AG10803 (cell line): ENCODE results near the gene RAD21L1.

Source experiments
- DNase-seq: peaks from one replicate; pipeline ENCODE4 v3.0.0; 2010; ENCODE audit warnings: low read depth
- H3K4me3 ChIP-seq: 2 replicates; pipeline ENCODE4 v1.5.1; 2011; ENCODE audit warnings: mild to moderate bottlenecking, low read length, control low read depth
- TF ChIP-seq, protein P1 (sequence below): conservative IDR thresholded peaks from 2 replicates; pipeline ENCODE4 v1.5.1; 2011; ENCODE audit warnings: mild to moderate bottlenecking, low read length, control low read depth, inconsistent platforms

RAD21L1 gene

DNA sequence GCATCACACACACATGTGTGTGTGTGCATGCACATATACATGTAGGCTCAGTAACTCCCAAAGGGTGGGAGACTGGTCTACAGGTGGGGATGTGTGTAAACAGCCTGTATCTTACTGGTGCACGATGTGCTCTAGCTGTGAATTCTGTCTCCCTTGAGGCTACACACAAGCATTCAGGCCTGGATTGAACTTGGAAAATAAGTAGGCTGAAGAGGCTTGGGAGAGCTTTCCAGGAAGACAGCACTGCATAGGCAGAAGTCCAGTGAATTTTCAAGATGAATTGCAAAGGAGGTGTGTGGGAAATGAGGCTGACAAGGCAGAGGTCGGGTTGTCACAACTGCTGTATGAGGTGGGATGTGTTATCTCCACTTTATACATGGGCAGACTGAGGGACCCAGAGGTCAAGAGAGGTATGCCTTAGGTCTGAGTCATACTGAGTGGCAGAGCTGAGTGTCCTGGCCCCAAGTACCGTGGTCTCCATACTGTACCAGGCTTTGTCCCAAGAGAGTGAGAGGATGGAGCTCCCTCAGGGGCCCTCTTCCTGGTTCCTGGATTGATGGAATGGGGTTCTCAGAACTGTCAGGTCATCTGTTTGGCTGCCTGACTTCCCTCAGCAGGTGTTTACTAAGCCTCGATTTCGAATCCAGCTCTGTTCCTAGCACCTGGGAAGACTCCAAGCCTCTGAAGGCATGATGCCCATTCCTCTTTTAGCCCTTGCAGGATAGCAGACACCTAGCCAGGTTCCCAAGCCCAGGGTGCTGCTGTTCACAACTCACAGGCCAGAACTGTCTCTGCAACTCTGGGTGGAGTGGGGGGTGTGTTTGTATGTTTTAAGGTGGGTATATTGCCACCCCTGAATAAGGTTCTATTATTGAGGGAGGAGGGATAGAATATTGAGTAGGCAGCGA lies 54.6 kb downstream of the RAD21L1 start:
- TF ChIP-seq, protein P1, sequence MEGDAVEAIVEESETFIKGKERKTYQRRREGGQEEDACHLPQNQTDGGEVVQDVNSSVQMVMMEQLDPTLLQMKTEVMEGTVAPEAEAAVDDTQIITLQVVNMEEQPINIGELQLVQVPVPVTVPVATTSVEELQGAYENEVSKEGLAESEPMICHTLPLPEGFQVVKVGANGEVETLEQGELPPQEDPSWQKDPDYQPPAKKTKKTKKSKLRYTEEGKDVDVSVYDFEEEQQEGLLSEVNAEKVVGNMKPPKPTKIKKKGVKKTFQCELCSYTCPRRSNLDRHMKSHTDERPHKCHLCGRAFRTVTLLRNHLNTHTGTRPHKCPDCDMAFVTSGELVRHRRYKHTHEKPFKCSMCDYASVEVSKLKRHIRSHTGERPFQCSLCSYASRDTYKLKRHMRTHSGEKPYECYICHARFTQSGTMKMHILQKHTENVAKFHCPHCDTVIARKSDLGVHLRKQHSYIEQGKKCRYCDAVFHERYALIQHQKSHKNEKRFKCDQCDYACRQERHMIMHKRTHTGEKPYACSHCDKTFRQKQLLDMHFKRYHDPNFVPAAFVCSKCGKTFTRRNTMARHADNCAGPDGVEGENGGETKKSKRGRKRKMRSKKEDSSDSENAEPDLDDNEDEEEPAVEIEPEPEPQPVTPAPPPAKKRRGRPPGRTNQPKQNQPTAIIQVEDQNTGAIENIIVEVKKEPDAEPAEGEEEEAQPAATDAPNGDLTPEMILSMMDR = no peak
- no peak for DNase-seq
- no peak overlapping the region for H3K4me3 ChIP-seq

DNA sequence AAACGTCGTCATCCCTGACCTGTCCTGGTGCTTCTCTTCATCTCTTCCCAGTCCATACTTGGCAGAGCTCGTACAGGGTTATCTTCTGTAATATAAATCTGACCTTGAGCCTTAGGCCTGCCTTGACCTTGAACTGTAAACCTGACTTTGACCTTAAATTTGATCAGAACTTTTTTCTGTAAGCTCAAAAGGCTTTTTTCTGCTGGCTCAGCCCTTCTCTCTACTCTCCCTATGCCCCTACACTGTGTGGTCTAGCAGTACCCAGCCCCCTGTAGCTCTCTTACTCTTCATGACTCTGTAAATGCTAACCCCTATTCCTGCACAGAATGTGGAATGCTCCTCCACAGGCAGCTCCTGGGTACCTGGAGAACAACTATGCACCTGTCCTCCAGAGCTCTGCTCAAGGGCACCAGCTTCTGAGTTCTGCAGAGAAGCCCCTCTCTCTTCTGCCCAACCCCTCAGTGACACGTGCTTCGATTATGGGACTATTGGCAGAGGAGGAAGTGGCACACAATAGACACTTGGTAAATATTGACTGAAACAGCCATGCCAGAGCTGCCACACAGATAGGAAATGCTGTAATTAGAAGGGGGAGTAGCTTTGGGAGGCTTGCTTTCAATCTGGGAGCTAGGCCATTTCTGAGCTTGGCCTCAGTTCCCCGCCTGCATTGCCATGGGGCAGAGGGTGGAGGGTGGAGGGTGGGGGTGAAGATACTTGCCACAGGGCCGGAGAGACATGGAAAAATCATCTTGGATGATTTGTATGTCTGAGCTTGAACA lies 55.6 kb downstream of the RAD21L1 start:
- TF ChIP-seq, protein P1 = no peak
- H3K4me3 ChIP-seq = no peak overlapping the region
- DNase-seq = no peak

DNA sequence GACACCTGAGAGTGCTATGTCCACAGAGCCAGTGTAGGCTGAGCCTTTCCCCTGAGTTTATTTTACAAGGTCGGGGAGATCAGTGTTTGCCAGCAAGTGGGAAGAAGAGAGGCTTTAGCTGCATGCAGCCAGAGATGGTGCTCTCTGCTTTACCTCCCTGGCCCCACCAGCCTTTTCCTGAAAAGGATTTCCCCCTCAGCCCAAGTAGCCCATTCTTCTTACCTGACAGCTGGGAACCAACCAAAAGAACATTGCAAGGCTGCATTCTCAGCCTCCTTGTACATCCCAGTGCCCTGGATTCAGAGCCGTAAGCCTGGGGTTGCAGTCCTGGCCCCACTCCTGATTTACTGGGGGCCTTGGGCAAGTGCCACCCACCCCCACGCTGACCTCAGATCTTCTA lies 57.1 kb downstream of the RAD21L1 start:
- no peak for DNase-seq
- H3K4me3 ChIP-seq = no peak overlapping the region
- TF ChIP-seq, protein P1 = no peak

DNA sequence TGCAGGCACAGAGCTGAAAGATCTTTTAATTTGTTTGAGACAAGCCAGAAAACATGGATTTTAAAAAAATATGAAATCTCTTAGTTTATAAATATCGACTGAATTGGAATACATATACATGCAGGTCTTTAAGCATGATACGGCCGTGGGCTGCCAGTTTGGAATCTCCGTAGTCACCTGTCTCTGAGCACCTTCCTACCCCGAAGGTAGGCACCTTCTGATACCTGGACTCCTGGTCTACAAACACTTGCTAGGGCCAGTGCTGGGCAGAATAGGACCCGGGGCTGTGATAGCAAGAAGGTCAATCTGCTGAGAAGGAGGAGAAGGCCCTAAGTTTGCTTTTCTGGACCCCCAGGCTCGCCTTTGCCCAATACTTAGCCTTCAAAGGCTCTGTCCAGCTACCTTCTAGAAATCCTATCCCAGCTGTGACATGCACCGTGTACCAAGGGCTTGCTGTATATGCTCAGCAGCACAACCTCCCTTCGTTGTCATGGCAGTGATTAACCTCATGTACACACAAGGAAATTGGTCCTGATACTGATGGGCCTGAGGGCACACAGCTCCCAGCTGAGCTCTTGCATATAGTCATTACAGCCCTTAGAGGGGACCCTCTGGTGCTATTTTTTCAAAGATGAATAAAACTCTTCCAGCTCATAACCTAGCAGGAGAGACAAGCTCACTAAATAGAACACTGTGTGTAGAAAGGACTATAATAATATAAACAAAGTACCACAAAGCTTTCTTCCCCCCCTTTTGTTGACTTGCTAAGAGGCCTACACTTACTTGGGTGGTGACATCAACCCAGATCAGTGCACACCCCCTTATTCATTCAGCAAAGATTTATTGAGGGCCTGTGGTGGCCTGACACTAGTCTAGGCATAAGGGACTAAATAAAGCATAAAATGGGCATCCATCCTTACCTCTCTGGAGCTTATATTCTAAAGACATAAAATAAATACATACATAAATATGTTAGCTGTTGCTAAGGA lies 58.0 kb downstream of the RAD21L1 start:
- TF ChIP-seq, protein P1 = no peak
- H3K4me3 ChIP-seq = no peak overlapping the region
- DNase-seq = no peak

DNA sequence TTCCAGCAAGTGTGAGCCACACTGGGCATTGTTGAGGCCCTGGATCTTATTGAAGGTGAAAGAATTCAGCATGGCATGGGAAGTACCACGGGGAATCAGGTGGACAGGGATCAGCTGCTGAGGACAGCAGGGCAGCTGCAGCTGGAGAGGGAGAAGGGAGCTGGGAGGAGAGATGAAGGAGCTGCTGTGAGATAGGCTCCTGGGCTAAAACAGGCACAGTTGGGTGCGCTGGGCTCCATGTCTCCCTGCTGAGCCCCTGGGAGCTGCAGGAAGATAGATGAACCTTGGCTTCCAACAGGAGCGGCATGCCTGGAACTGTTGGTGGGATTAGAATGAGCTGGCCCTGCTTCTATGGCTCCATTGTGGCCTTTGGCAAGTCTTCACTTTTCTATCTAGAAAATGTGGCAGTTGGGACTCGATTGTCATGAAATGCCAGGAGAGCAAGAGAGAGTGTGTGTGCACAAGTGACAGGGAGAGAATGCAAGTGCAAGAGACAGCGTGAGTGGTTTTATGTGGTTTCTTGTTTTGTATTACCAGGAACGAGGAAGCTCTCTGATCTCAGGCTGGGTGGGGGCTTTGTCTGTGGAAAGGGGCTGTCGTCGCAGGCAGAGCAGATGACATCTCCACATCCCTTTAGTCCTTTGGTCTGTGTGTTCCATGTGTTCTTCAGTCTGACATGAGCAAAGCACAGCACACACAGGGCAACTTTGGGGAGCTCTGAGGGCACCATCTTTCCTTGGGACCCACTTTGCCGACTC lies 60.6 kb downstream of the RAD21L1 start:
- no peak overlapping the region for H3K4me3 ChIP-seq
- TF ChIP-seq, protein P1 = no peak
- DNase-seq = no peak

DNA sequence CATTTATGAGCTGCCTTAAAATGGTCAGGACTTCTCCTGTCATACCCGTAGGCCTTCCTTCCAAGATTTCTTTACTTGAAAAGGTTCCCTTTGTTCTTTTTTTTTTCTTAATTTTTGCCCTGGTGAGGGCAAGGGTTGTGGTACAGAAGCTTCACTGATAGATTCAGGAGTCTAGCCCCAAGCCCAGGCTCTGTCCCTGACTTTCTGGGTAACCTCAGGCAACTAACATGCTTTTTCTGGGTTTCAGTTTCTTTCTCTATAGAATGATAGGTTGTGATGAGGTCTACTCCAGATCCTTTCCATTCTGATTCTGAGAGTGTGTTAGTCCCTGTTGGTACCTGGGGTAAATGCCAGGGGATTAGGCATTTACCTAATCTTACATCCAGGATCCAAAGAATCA lies 61.5 kb downstream of the RAD21L1 start:
- no peak overlapping the region for H3K4me3 ChIP-seq
- DNase-seq = no peak
- TF ChIP-seq, protein P1 = no peak
